Keratinocyte (primary cell): Measurements from ENCODE around the gene GPR137. TPM values are rescaled to one million over a fixed set of nuclear protein-coding genes. Genes with fewer than 3 reads are reported as not detected.

ENCODE experiments used
- DNase-seq: peaks from one replicate; pipeline ENCODE4 v3.0.0-alpha.2; 2011; ENCODE audit warnings: low read depth, missing footprints, low spot score
- FAIRE-seq: peaks from 2 replicates; lab custom pipeline; 2011; peaks lifted over from hg19 to GRCh38; lab: Jason Lieb, UNC
- H2AFZ ChIP-seq: 2 replicates; pipeline ENCODE4 v1.6.0; 2012; ENCODE audit warnings: low read length, control low read depth, inconsistent platforms; ENCODE audit not compliant: control insufficient read depth
- H3K27ac ChIP-seq: 2 replicates; pipeline ENCODE4 v1.5.1; 2011; ENCODE audit warnings: low read length; ENCODE audit not compliant: control insufficient read depth, insufficient read depth
- H3K27me3 ChIP-seq: 3 replicates; pipeline ENCODE4 v1.6.0; 2011; ENCODE audit warnings: low read length; ENCODE audit not compliant: control insufficient read depth, insufficient read depth; ENCODE audit errors: extremely low read depth
- H3K36me3 ChIP-seq, 2 experiments: 2 replicates in 1 of 2; 3 replicates in 1 of 2; pipeline ENCODE4 v1.5.1; 2011; ENCODE audit warnings: low read length in 2 of 2, mild to moderate bottlenecking in 1 of 2; ENCODE audit not compliant: control insufficient read depth in 2 of 2, insufficient read depth in 2 of 2; ENCODE audit errors: extremely low read depth in 1 of 2
- H3K4me1 ChIP-seq: 3 replicates; pipeline ENCODE4 v1.5.1; 2011; ENCODE audit warnings: low read length; ENCODE audit not compliant: control insufficient read depth, insufficient read depth; ENCODE audit errors: extremely low read depth
- H3K4me2 ChIP-seq: 3 replicates; pipeline ENCODE4 v1.6.0; 2011; ENCODE audit warnings: low read depth, low read length; ENCODE audit not compliant: control insufficient read depth, insufficient read depth; ENCODE audit errors: extremely low read depth
- H3K4me3 ChIP-seq, 3 experiments: fragments of 200-600 bp in 1 of 3; sonication (generic) in 1 of 3; 2 replicates in 2 of 3; 3 replicates in 1 of 3; pipeline ENCODE4 v1.5.1; 2011 to 2016; ENCODE audit warnings: low read length in 3 of 3, mild to moderate bottlenecking in 3 of 3, control low read depth in 2 of 3, inconsistent platforms in 1 of 3, low read depth in 1 of 3, mixed read lengths in 1 of 3, mixed run types in 1 of 3, moderate library complexity in 1 of 3; ENCODE audit not compliant: control insufficient read depth in 2 of 3, insufficient read depth in 2 of 3; ENCODE audit errors: extremely low read depth in 1 of 3
- H3K79me2 ChIP-seq: 2 replicates; pipeline ENCODE4 v1.6.0; 2012; ENCODE audit warnings: low read length; ENCODE audit not compliant: control insufficient read depth, insufficient read depth
- H3K9ac ChIP-seq: 3 replicates; pipeline ENCODE4 v1.6.0; 2011; ENCODE audit warnings: low read length; ENCODE audit not compliant: control insufficient read depth, insufficient read depth; ENCODE audit errors: extremely low read depth
- H3K9me1 ChIP-seq: 3 replicates; pipeline ENCODE4 v1.6.0; 2011; ENCODE audit warnings: low read length; ENCODE audit not compliant: control insufficient read depth, insufficient read depth; ENCODE audit errors: extremely low read depth
- H3K9me3 ChIP-seq: 2 replicates; pipeline ENCODE4 v1.5.1; 2012; ENCODE audit warnings: low read depth, low read length; ENCODE audit not compliant: control insufficient read depth
- H4K20me1 ChIP-seq: 3 replicates; pipeline ENCODE4 v1.6.0; 2011; ENCODE audit warnings: low read length; ENCODE audit not compliant: control insufficient read depth, insufficient read depth; ENCODE audit errors: extremely low read depth
- CTCF ChIP-seq, 3 experiments: IDR thresholded peaks in 1 of 3; conservative IDR thresholded peaks in 1 of 3; optimal IDR thresholded peaks in 1 of 3; 2 replicates in 2 of 3; 3 replicates in 1 of 3; pipeline versions ENCODE3 to v1.5.1; 2011; ENCODE audit warnings: low read length in 3 of 3, mild to moderate bottlenecking in 3 of 3, moderate library complexity in 2 of 3, control low read depth in 1 of 3, inconsistent platforms in 1 of 3; ENCODE audit not compliant: insufficient read depth in 2 of 3; ENCODE audit errors: extremely low read depth in 1 of 3
- EZH2 ChIP-seq: IDR thresholded peaks from one replicate; pipeline ENCODE4 v1.6.1; 2012; ENCODE audit warnings: inconsistent platforms, mild to moderate bottlenecking, low read length, moderate library complexity
- dilution Hi-C: fragments of 300-500 bp; cut with MboI; formaldehyde crosslinking; loops from one replicate; pipeline ENCODE4 v1.7.0; 2020; ENCODE audit warnings: low sequenced_read_pairs; ENCODE audit not compliant: extremely low pct_ligation_motif_present
- polyA plus RNA-seq, 5 experiments: library from polyadenylated mRNA; depleted of rRNA in 3 of 5; stranded (reverse) in 3 of 5; stranded (forward) in 1 of 5; unstranded in 1 of 5; fragments of >200 nt; gene quantifications; 1 replicate in 1 of 5; 2 replicates in 3 of 5; 3 replicates in 1 of 5; pipeline versions ENCODE4 v1.2.1 to v1.2.3, GENCODE V29; 2011 to 2012; ENCODE audit warnings: missing spikeins in 2 of 5, low read depth in 1 of 5, low replicate concordance in 1 of 5

GPR137 gene
- polyA plus RNA-seq, 1 donor (not counting 4 experiments of a cell fraction or from before 2014, with no cell fraction given) = 6.6 TPM

GRCh38 chr11:64239662-64240434 lies 45.8 kb upstream of the GPR137 start:
- TF ChIP-seq EZH2 (no peak), CTCF (optimal IDR thresholded peaks at IDR 0.05 in 1 of 3, IDR thresholded peaks at IDR 0.05 in 1 of 3, conservative IDR thresholded peaks at IDR 0.05 in 1 of 3; ENCODE audit: extremely low read depth in 1 of 3, insufficient read depth in 2 of 3, low read length in 3 of 3) (no peak)
- no peaks in the 10 kb centered on the region for H3K9me3 ChIP-seq
- no peak for FAIRE-seq
- H3K4me3 ChIP-seq = peak overlapping the region in 1 of 3 experiments; percentile 74
- no peaks in the 10 kb centered on the region for H3K9me1 ChIP-seq
- H3K9ac ChIP-seq = peak overlapping the region; percentile 89
- no peaks in the 10 kb centered on the region for H4K20me1 ChIP-seq
- no peak overlapping the region for H2AFZ ChIP-seq
- no peaks in the 10 kb centered on the region for H3K27me3 ChIP-seq
- H3K4me1 ChIP-seq = peaks cover 52% of the 10 kb centered on the region
- peak overlapping the region; percentile 98 for H3K27ac ChIP-seq
- H3K4me2 ChIP-seq = peak overlapping the region; percentile 76
- peaks cover 14 to 34% of the 10 kb centered on the region in 2 experiments for H3K36me3 ChIP-seq
- dilution Hi-C loops = no loop called here
- DNase-seq = no peak
- peaks cover 12% of the 10 kb centered on the region for H3K79me2 ChIP-seq

GRCh38 chr11:64240435-64241240 lies 45.0 kb upstream of the GPR137 start, which contains the start of gene FKBP2:
TSS of gene FKBP2 (plus strand) at chr11:64241095. CDS start at chr11:64242388, 1,293 bp downstream.
- dilution Hi-C loops = no loop called here
- Histone ChIP-seq H3K4me2 (peak within 1 kb of the TSS; percentile 76), H3K9me1 (no peaks in the 10 kb centered on the region), H3K27ac (peak within 1 kb of the TSS; percentile 98), H3K9ac (peak within 1 kb of the TSS; percentile 89), H3K79me2 (peaks cover 20% of the 10 kb centered on the region), H3K36me3 (peaks cover 14 to 32% of the 10 kb centered on the region in 2 experiments), H3K9me3 (no peaks in the 10 kb centered on the region), H2AFZ (peak within 1 kb of the TSS; percentile 65), H3K4me1 (peaks cover 49% of the 10 kb centered on the region), H4K20me1 (no peaks in the 10 kb centered on the region), H3K27me3 (no peaks in the 10 kb centered on the region), H3K4me3 (peak within 1 kb of the TSS; percentile 74 to 87 (median 82))
- TF ChIP-seq EZH2 (no peak), CTCF (optimal IDR thresholded peaks at IDR 0.05 in 1 of 3, IDR thresholded peaks at IDR 0.05 in 1 of 3, conservative IDR thresholded peaks at IDR 0.05 in 1 of 3; ENCODE audit: extremely low read depth in 1 of 3, insufficient read depth in 2 of 3, low read length in 3 of 3) (no peak)
- FAIRE-seq (peak; percentile 86), DNase-seq (peak; percentile 99)
